ENCODE measurements around the gene ARHGEF10L.

GRCh38 chr1:17570228-17570627 is 30.7 kb downstream of the ARHGEF10L start:
- TF ChIP-seq EZH2phosphoT487 (IDR thresholded peaks at IDR 0.05; ENCODE audit: borderline replicate concordance, low read length), result no peak
- TF ChIP-seq CTCF (conservative IDR thresholded peaks at IDR 0.05; ENCODE audit: low read depth, low read length), result no peak
- no peak for TF ChIP-seq EZH2 (IDR thresholded peaks at IDR 0.05; ENCODE audit: low read length, unreplicated experiment)

All from PC-3 (cell line).